K562 (cell line): Measurements from ENCODE around the gene HOXB3. TPM values are rescaled to one million over a fixed set of nuclear protein-coding genes. Genes with fewer than 3 reads are reported as not detected.

Source experiments
- C11orf30 ChIP-seq: fragments of 450-650 bp; IDR thresholded peaks from 2 replicates; pipeline ENCODE4 v1.6.1; 2016; ENCODE audit warnings: low read depth, mild to moderate bottlenecking
- CBX1 ChIP-seq: sonication (generic); IDR thresholded peaks from 2 replicates; pipeline ENCODE4 v1.6.1; 2016; ENCODE audit warnings: antibody characterized with exemption, low read depth, mild to moderate bottlenecking
- CCAR2 ChIP-seq: fragments of 200-400 bp; formaldehyde crosslinking; IDR thresholded peaks from 2 replicates; pipeline ENCODE4 v1.6.1; 2017; ENCODE audit warnings: mild to moderate bottlenecking, low read depth, low read length
- COPS2 ChIP-seq: fragments of 450-650 bp; conservative IDR thresholded peaks from 2 replicates; pipeline ENCODE4 v1.6.1; 2016; ENCODE audit warnings: mild to moderate bottlenecking, moderate library complexity
- E2F3 ChIP-seq: fragments of 250-450 bp; sonication (Bioruptor Pico); IDR thresholded peaks from 2 replicates; pipeline ENCODE4 v1.4.0; 2020; ENCODE audit warnings: mild to moderate bottlenecking
- ETS2 ChIP-seq: IDR thresholded peaks from 2 replicates; pipeline ENCODE4 v1.6.1; 2016; ENCODE audit warnings: borderline replicate concordance, missing genetic modification characterization, mild to moderate bottlenecking, moderate library complexity, missing compliant biosample characterization; ENCODE audit not compliant: poor library complexity, severe bottlenecking
- GTF2E2 ChIP-seq: fragments of 200-800 bp; sonication (Bioruptor generic); IDR thresholded peaks from 2 replicates; pipeline ENCODE4 v1.6.1; 2016; ENCODE audit warnings: missing genetic modification characterization, missing compliant biosample characterization
- HIVEP1 ChIP-seq: fragments of 250-450 bp; sonication (Bioruptor Pico); IDR thresholded peaks from 2 replicates; pipeline ENCODE4 v1.4.0; 2020; ENCODE audit warnings: mild to moderate bottlenecking
- MAFK ChIP-seq: IDR thresholded peaks from 2 replicates; pipeline ENCODE4 v1.6.1; 2011; ENCODE audit warnings: low read length, improper control_type of control experiment
- MEF2D ChIP-seq: conservative IDR thresholded peaks from 2 replicates; pipeline ENCODE4 v1.6.1; 2016; ENCODE audit warnings: low read depth, missing genetic modification characterization, missing compliant biosample characterization
- NONO ChIP-seq, 2 experiments: fragments of 200-400 bp in 1 of 2; fragments of 450-650 bp in 1 of 2; formaldehyde crosslinking in 1 of 2; IDR thresholded peaks; 2 replicates each; pipeline ENCODE4 v1.6.1; 2017; ENCODE audit warnings: low read depth in 2 of 2, mild to moderate bottlenecking in 2 of 2, moderate library complexity in 2 of 2, low read length in 1 of 2
- PCBP1 ChIP-seq: fragments of 200-400 bp; formaldehyde crosslinking; IDR thresholded peaks from 2 replicates; pipeline ENCODE4 v1.6.1; 2018; ENCODE audit warnings: mild to moderate bottlenecking, low read depth, low read length; ENCODE audit not compliant: poor library complexity, severe bottlenecking
- PPARD ChIP-seq: fragments of 250-450 bp; sonication (Bioruptor Pico); IDR thresholded peaks from 2 replicates; pipeline ENCODE4 v1.8.0; 2022; ENCODE audit warnings: inconsistent platforms, mild to moderate bottlenecking, moderate library complexity
- RBM15 ChIP-seq: fragments of 200-400 bp; formaldehyde crosslinking; IDR thresholded peaks from 2 replicates; pipeline ENCODE4 v1.6.1; 2018; ENCODE audit warnings: mild to moderate bottlenecking, low read length, moderate library complexity; ENCODE audit not compliant: insufficient read depth
- RBM22 ChIP-seq: fragments of 200-400 bp; formaldehyde crosslinking; IDR thresholded peaks from 2 replicates; pipeline ENCODE4 v1.6.1; 2018; ENCODE audit warnings: low read length, low read depth; ENCODE audit not compliant: poor library complexity, severe bottlenecking
- RBM25 ChIP-seq: fragments of 200-400 bp; formaldehyde crosslinking; IDR thresholded peaks from 2 replicates; pipeline ENCODE4 v1.6.1; 2018; ENCODE audit warnings: low read length, low read depth, moderate library complexity; ENCODE audit not compliant: severe bottlenecking
- SMAD4 ChIP-seq: fragments of 250-450 bp; sonication (Bioruptor Pico); conservative IDR thresholded peaks from 2 replicates; pipeline ENCODE4 v1.8.0; 2021; ENCODE audit warnings: inconsistent platforms, mild to moderate bottlenecking, moderate library complexity
- ZNF232 ChIP-seq: sonication (generic); formaldehyde crosslinking; IDR thresholded peaks from 2 replicates; pipeline ENCODE4 v1.8.0; 2022; ENCODE audit warnings: mild to moderate bottlenecking, missing genetic modification reagents
- ZNF263 ChIP-seq: sonication (generic); formaldehyde crosslinking; IDR thresholded peaks from 2 replicates; pipeline ENCODE4 v1.8.0; 2022; ENCODE audit warnings: mild to moderate bottlenecking, missing genetic modification reagents, borderline replicate concordance
- polyA plus RNA-seq, 8 experiments: library from polyadenylated mRNA; depleted of rRNA in 4 of 8; stranded (reverse) in 5 of 8; unstranded in 3 of 8; fragments of >200 nt; fragmentation: Nextera tagmentation in 2 of 8; fragmentation: Illumina TruSeq in 1 of 8; extraction: Ambion mirVana in 2 of 8; extraction: Trizol in 1 of 8; gene quantifications; 2 replicates each; pipeline versions ENCODE4 v1.2.1 to v1.2.3, GENCODE V29; 2011 to 2014; ENCODE audit warnings: inconsistent platforms in 1 of 8, missing spikeins in 1 of 8
- total RNA-seq, 7 experiments: library from RNA; depleted of rRNA in 6 of 7; stranded (reverse); fragments of >200 nt in 6 of 7; fragmentation: Illumina TruSeq in 2 of 7; extraction: Trizol in 2 of 7; gene quantifications; 2 replicates each; pipeline versions ENCODE4 v1.2.1 to v1.2.3, GENCODE V29; 2011 to 2021; ENCODE audit warnings: low replicate concordance in 1 of 7
- TF ChIP-seq, protein P1 (sequence below): fragments of 250-450 bp; sonication (Bioruptor Pico); IDR thresholded peaks from 2 replicates; pipeline ENCODE4 v1.8.0; 2021; ENCODE audit warnings: moderate library complexity, mild to moderate bottlenecking, inconsistent platforms
- TF ChIP-seq, protein P2 (sequence below): fragments of 250-450 bp; sonication (Bioruptor Pico); IDR thresholded peaks from 2 replicates; pipeline ENCODE4 v1.5.0; 2022; ENCODE audit warnings: mild to moderate bottlenecking
- TF ChIP-seq, protein P3 (sequence below): sonication (generic); formaldehyde crosslinking; IDR thresholded peaks from 2 replicates; pipeline ENCODE4 v1.8.1; 2023; ENCODE audit warnings: mild to moderate bottlenecking, missing genetic modification reagents

Gene HOXB3
- total and polyA plus RNA-seq, 9 of the 15 experiments (the other 6 are each of a cell fraction or from before 2014, with no cell fraction given) = 2.4 to 41.3 (median 20.2) TPM

DNA sequence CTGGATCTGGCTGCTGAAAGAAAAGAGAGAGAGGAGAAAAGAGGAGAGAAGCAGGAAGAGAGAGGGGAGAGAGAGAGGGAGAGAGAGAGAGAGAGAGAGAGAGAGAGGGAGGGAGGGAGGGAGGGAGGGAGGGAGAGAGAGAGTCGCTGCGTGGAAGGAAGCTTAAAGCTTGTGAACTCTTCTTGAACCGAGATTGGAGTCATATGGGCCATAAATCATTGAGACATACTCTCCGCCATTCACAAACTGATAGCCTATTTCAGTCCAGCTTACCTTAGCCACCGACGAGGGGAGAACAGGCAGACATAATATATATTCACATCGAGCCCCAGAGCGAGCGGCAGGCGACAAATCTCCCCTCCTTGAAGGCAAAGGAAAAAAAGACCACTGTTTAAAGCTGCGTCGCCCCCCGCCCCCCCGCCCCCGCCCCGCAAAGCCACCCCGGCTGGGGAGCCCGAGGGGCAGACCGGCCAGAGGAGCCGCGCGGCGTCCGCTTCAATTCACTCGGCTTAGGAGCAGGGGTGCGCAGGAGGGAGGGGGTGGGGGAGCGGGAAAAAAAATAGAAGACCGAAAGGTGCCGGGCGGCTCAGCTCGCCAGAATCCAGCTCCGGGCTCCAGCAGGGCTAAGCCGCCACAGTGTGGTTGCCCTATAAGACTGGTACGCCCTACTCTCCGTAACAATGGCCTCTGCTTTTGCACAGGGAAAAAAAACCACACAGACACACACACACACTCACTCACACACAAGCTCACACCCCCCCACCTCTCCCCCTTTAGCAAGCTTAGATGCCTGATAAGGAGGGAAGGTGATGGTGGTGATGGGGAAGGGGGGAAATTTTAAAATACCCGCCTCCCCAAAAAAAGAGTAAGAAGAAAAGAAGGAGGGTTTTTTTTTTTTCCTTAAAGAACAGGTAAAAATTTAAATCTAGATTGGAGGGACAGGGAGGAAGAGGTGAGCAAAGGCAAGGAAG lies 34.5 kb downstream of the HOXB3 start (continued):
- TF ChIP-seq, protein P1, sequence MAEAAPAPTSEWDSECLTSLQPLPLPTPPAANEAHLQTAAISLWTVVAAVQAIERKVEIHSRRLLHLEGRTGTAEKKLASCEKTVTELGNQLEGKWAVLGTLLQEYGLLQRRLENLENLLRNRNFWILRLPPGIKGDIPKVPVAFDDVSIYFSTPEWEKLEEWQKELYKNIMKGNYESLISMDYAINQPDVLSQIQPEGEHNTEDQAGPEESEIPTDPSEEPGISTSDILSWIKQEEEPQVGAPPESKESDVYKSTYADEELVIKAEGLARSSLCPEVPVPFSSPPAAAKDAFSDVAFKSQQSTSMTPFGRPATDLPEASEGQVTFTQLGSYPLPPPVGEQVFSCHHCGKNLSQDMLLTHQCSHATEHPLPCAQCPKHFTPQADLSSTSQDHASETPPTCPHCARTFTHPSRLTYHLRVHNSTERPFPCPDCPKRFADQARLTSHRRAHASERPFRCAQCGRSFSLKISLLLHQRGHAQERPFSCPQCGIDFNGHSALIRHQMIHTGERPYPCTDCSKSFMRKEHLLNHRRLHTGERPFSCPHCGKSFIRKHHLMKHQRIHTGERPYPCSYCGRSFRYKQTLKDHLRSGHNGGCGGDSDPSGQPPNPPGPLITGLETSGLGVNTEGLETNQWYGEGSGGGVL (CRISPR knock-in tag) = no peak
- no peak for TF ChIP-seq HIVEP1 (CRISPR knock-in tag)
- TF ChIP-seq PCBP1 = no peak
- TF ChIP-seq E2F3 = no peak
- no peak for TF ChIP-seq C11orf30
- no peak for TF ChIP-seq MAFK
- TF ChIP-seq ZNF232 (CRISPR knock-in tag) = no peak
- TF ChIP-seq CCAR2 = no peak
- no peak for TF ChIP-seq ZNF263 (CRISPR knock-in tag)
- TF ChIP-seq GTF2E2 (tag) = 0 out of 2 replicates have a peak, but pooled peaks have one; percentile 39
- no peak for TF ChIP-seq COPS2
- TF ChIP-seq RBM15 = no peak
- TF ChIP-seq, protein P2, sequence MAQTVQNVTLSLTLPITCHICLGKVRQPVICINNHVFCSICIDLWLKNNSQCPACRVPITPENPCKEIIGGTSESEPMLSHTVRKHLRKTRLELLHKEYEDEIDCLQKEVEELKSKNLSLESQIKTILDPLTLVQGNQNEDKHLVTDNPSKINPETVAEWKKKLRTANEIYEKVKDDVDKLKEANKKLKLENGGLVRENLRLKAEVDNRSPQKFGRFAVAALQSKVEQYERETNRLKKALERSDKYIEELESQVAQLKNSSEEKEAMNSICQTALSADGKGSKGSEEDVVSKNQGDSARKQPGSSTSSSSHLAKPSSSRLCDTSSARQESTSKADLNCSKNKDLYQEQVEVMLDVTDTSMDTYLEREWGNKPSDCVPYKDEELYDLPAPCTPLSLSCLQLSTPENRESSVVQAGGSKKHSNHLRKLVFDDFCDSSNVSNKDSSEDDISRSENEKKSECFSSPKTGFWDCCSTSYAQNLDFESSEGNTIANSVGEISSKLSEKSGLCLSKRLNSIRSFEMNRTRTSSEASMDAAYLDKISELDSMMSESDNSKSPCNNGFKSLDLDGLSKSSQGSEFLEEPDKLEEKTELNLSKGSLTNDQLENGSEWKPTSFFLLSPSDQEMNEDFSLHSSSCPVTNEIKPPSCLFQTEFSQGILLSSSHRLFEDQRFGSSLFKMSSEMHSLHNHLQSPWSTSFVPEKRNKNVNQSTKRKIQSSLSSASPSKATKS = no peak
- TF ChIP-seq, protein P3, sequence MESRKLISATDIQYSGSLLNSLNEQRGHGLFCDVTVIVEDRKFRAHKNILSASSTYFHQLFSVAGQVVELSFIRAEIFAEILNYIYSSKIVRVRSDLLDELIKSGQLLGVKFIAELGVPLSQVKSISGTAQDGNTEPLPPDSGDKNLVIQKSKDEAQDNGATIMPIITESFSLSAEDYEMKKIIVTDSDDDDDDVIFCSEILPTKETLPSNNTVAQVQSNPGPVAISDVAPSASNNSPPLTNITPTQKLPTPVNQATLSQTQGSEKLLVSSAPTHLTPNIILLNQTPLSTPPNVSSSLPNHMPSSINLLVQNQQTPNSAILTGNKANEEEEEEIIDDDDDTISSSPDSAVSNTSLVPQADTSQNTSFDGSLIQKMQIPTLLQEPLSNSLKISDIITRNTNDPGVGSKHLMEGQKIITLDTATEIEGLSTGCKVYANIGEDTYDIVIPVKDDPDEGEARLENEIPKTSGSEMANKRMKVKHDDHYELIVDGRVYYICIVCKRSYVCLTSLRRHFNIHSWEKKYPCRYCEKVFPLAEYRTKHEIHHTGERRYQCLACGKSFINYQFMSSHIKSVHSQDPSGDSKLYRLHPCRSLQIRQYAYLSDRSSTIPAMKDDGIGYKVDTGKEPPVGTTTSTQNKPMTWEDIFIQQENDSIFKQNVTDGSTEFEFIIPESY (CRISPR knock-in tag) = no peak
- no peak for TF ChIP-seq CBX1
- peak; percentile 19; the same call in 1 of the 2 replicates for TF ChIP-seq SMAD4 (CRISPR knock-in tag)
- peak; percentile 10 for TF ChIP-seq RBM25
- TF ChIP-seq NONO (IDR thresholded peaks at IDR 0.05; ENCODE audit: low read depth in 2 of 2, low read length in 1 of 2) = no peak
- no peak for TF ChIP-seq ETS2
- no peak for TF ChIP-seq PPARD (CRISPR knock-in tag)
- peak; percentile 59; the same call in 1 of the 2 replicates for TF ChIP-seq MEF2D (tag)
- peak; percentile 33 for TF ChIP-seq RBM22
